ENCODE results near the gene C16orf96. TPM values are rescaled to one million over a fixed set of nuclear protein-coding genes. Genes with fewer than 3 reads are reported as not detected.
A peak's percentile ranks its signal among the peaks of the same experiment; 100 is the strongest.

Gene C16orf96
- total and polyA plus RNA-seq, 2 of the 13 experiments (the other 11 are each of a cell fraction or from before 2014, with no cell fraction given): 0.03 TPM; not detected in 1

DNA sequence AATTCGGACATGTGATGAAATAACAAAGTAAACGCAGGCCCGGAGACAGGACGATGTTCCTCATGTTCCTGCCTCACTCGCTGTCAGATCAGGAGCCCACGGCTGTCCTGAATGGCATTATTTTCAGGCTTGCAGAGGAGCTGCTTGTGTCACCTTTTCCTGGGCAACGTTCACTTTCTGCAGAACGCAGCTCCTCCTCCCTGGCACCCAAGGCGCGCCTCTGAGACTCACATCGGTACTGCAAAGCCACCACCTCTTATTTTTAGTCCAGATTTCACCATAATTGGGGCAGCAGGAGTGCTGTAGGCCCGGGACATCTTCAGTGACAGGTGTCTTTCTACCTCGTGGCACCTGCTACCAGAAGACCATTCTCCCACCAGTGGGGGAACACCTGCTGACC is 8.0 kb upstream of the C16orf96 start:
- intact Hi-C loops (cut with micrococcal nuclease; ENCODE audit: unreplicated experiment): loop anchor here (2.0 kb wide), 1 partner anchor 37 kb away; no protein-coding TSS in a partner anchor
- 9% methylated on average over 9 of the region's 13 CpGs for WGBS (ENCODE audit: low lambda C conversion rate)
- no peak for FAIRE-seq

More for the DNA sequence above, 8.0 kb upstream of the C16orf96 start:
- no peak for DNase-seq (ENCODE audit: low spot score)
- H3K79me2 ChIP-seq (ENCODE audit: insufficient read depth, low read length): no peaks in the 10 kb centered on the region
- peaks cover 10% of the 10 kb centered on the region for H3K4me1 ChIP-seq (ENCODE audit: insufficient read depth, low read length)
- BruUV-seq (replicated peaks): no TSS peak
- TF ChIP-seq, protein P1, sequence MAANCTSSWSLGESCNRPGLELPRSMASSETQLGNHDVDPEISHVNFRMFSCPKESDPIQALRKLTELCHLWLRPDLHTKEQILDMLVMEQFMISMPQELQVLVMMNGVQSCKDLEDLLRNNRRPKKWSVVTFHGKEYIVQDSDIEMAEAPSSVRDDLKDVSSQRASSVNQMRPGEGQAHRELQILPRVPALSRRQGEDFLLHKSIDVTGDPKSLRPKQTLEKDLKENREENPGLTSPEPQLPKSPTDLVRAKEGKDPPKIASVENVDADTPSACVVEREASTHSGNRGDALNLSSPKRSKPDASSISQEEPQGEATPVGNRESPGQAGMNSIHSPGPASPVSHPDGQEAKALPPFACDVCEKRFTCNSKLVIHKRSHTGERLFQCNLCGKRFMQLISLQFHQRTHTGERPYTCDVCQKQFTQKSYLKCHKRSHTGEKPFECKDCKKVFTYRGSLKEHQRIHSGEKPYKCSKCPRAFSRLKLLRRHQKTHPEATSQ (CRISPR knock-in tag; IDR thresholded peaks at IDR 0.05; ENCODE audit: borderline replicate concordance): no peak
- TF ChIP-seq, protein P2, sequence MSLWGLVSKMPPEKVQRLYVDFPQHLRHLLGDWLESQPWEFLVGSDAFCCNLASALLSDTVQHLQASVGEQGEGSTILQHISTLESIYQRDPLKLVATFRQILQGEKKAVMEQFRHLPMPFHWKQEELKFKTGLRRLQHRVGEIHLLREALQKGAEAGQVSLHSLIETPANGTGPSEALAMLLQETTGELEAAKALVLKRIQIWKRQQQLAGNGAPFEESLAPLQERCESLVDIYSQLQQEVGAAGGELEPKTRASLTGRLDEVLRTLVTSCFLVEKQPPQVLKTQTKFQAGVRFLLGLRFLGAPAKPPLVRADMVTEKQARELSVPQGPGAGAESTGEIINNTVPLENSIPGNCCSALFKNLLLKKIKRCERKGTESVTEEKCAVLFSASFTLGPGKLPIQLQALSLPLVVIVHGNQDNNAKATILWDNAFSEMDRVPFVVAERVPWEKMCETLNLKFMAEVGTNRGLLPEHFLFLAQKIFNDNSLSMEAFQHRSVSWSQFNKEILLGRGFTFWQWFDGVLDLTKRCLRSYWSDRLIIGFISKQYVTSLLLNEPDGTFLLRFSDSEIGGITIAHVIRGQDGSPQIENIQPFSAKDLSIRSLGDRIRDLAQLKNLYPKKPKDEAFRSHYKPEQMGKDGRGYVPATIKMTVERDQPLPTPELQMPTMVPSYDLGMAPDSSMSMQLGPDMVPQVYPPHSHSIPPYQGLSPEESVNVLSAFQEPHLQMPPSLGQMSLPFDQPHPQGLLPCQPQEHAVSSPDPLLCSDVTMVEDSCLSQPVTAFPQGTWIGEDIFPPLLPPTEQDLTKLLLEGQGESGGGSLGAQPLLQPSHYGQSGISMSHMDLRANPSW (CRISPR knock-in tag; IDR thresholded peaks at IDR 0.05; ENCODE audit: borderline replicate concordance): no peak
- TF ChIP-seq ZNF501 (CRISPR knock-in tag; IDR thresholded peaks at IDR 0.05): no peak
- TF ChIP-seq HNRNPLL (IDR thresholded peaks at IDR 0.05; ENCODE audit: low read depth, low read length, poor library complexity, severe bottlenecking): no peak
- TF ChIP-seq, protein P3, sequence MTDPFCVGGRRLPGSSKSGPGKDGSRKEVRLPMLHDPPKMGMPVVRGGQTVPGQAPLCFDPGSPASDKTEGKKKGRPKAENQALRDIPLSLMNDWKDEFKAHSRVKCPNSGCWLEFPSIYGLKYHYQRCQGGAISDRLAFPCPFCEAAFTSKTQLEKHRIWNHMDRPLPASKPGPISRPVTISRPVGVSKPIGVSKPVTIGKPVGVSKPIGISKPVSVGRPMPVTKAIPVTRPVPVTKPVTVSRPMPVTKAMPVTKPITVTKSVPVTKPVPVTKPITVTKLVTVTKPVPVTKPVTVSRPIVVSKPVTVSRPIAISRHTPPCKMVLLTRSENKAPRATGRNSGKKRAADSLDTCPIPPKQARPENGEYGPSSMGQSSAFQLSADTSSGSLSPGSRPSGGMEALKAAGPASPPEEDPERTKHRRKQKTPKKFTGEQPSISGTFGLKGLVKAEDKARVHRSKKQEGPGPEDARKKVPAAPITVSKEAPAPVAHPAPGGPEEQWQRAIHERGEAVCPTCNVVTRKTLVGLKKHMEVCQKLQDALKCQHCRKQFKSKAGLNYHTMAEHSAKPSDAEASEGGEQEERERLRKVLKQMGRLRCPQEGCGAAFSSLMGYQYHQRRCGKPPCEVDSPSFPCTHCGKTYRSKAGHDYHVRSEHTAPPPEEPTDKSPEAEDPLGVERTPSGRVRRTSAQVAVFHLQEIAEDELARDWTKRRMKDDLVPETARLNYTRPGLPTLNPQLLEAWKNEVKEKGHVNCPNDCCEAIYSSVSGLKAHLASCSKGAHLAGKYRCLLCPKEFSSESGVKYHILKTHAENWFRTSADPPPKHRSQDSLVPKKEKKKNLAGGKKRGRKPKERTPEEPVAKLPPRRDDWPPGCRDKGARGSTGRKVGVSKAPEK (CRISPR knock-in tag; IDR thresholded peaks at IDR 0.05; ENCODE audit: borderline replicate concordance): no peak
- no peak overlapping the region for H3K27ac ChIP-seq (ENCODE audit: extremely low read length, insufficient read depth, low read length)
- ChIA-PET POLR2A (interaction anchor here (1.0 to 2.5 kb wide), 5 partner anchors 9 to 122 kb away, joined by 3 to 17 read pairs (median 3); partner anchors contain the start of genes CDIP1, HMOX2 and UBALD1), CTCF (ENCODE audit: low intra/inter-chr PET ratio, low total read pairs) (interaction anchor here (1.5 to 3.1 kb wide), 3 partner anchors 30 to 70 kb away, joined by 3 to 10 read pairs (median 9); no protein-coding TSS in a partner anchor)
- peak overlapping the region; percentile 52 for H3K4me2 ChIP-seq (ENCODE audit: low read depth, low read length)
- H3K9me3 ChIP-seq (ENCODE audit: low read length): no peaks in the 10 kb centered on the region
- H4K20me1 ChIP-seq (ENCODE audit: insufficient read depth, low read length): no peaks in the 10 kb centered on the region
- H3K9ac ChIP-seq (ENCODE audit: insufficient read depth, low read depth, low read length): no peak overlapping the region
- no peaks in the 10 kb centered on the region for H3K36me3 ChIP-seq (replicated peaks in 1 of 2; ENCODE audit: control insufficient read depth in 1 of 2, insufficient read depth in 2 of 2, low read length in 2 of 2)
- ATAC-seq: peak; percentile 37
- in situ Hi-C loops (cut with HindIII; ENCODE audit: extremely low pct_ligation_motif_present, low pct_unique_long_range_greater_than_20kb): loop anchor here (5.0 kb wide), 1 partner anchor 36 kb away; no protein-coding TSS in a partner anchor
- H2AFZ ChIP-seq (ENCODE audit: low read length): no peak overlapping the region
- peak overlapping the region in 1 of 3 experiments; percentile 3; a peak in 1 of 6 replicates for H3K4me3 ChIP-seq (replicated peaks in 1 of 3; ENCODE audit: insufficient read depth in 1 of 3, low read depth in 2 of 3, low read length in 3 of 3)
- H3K27me3 ChIP-seq (ENCODE audit: control insufficient read depth in 1 of 2, insufficient read depth in 2 of 2, low read length in 2 of 2): no peaks in the 10 kb centered on the region

Measured in HepG2 (cell line).